ENCODE results near the gene APBA1. TPM values are rescaled to one million over a fixed set of nuclear protein-coding genes. Genes with fewer than 3 reads are reported as not detected.

Gene APBA1
- total RNA-seq, 2 experiments from 2014 or later = 0.47 to 1.4 TPM

GRCh38 chr9:69683927-69684326 is 11.8 kb upstream of the APBA1 start:
- no peaks in the 10 kb centered on the region for H3K27me3 ChIP-seq (ENCODE audit: control insufficient read depth in 1 of 2, insufficient read depth in 2 of 2, low read length in 2 of 2)
- POLR2A ChIA-PET = no interaction called here
- H3K36me3 Mint-ChIP-seq (ENCODE audit: low read depth) = no peaks in the 10 kb centered on the region
- no peaks in the 10 kb centered on the region for H3K4me1 Mint-ChIP-seq (ENCODE audit: low read depth)
- no peak overlapping the region for H3K27ac Mint-ChIP-seq
- no peak for ATAC-seq (ENCODE audit: poor library complexity)
- TF ChIP-seq CTCF (IDR thresholded peaks at IDR 0.05) = no peak
- H3K4me3 Mint-ChIP-seq = no peak overlapping the region
- peaks cover 21% of the 10 kb centered on the region for H3K27me3 Mint-ChIP-seq
- no peaks in the 10 kb centered on the region for H3K36me3 ChIP-seq (ENCODE audit: insufficient read depth, low read length)
- no peak overlapping the region for H3K27ac ChIP-seq (ENCODE audit: low read depth in 1 of 2, low read length in 2 of 2)
- no peak for DNase-seq
- no peaks in the 10 kb centered on the region for H3K9me3 ChIP-seq (ENCODE audit: control insufficient read depth in 1 of 2, insufficient read depth in 1 of 2, low read length in 2 of 2)
- H3K9me3 Mint-ChIP-seq = no peaks in the 10 kb centered on the region
- intact Hi-C loops (cut with DNase I, micrococcal nuclease) = no loop called here
- CTCF ChIA-PET = no interaction called here
- no peaks in the 10 kb centered on the region for H3K4me1 ChIP-seq (ENCODE audit: insufficient read depth, low read length)
- H3K4me3 ChIP-seq (ENCODE audit: low read length) = no peak overlapping the region

DNA sequence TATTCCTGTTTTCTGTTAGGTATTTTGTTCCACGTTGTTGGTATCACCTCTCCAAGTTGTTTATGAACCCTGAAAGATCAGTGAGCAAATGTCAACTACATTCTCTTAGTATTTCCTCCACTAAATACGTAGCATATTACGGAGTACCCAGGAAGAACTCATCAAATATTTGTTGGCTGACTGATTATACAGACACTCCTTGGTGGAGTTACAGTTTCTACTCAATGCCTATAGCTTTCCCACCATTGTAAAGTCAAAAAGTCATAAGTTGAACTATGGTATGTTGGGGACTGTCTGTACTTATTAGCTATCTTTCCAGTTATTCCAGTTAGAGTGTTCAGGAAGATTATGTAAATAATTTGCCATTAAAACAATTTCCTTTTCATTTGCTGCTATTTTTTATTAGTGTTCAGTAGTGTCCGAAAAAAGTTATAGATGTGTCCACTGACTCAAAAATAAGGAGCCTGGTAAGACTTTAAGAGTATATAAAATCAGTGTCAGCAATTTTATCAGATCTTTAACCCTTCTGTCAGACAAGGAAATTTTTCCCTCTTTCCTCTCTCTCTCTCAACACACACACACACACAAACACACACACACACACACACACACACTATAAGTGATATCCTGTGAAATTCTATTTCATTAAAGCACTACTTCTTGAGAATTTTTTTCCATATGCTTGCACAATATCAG is 6.8 kb upstream of the APBA1 start:
- Mint-ChIP-seq H3K27ac (no peak overlapping the region), H3K4me3 (no peak overlapping the region), H3K9me3 (no peaks in the 10 kb centered on the region), H3K27me3 (peaks cover 25% of the 10 kb centered on the region), H3K36me3 (ENCODE audit: low read depth) (no peaks in the 10 kb centered on the region), H3K4me1 (ENCODE audit: low read depth) (peaks cover 6% of the 10 kb centered on the region)
- ChIA-PET POLR2A (no interaction called here), CTCF (no interaction called here)
- DNase-seq = no peak
- H3K4me3 ChIP-seq (ENCODE audit: low read length) = no peak overlapping the region
- intact Hi-C loops (cut with DNase I, micrococcal nuclease) = loop anchor here in 1 of 2 experiments (10.0 kb wide), 2 partner anchors 166 to 576 kb away; partner anchors contain the start of gene SMC5
- H3K27ac ChIP-seq (ENCODE audit: low read depth in 1 of 2, low read length in 2 of 2) = no peak overlapping the region
- no peaks in the 10 kb centered on the region for H3K9me3 ChIP-seq (ENCODE audit: control insufficient read depth in 1 of 2, insufficient read depth in 1 of 2, low read length in 2 of 2)
- ATAC-seq (ENCODE audit: poor library complexity) = no peak
- H3K27me3 ChIP-seq (ENCODE audit: control insufficient read depth in 1 of 2, insufficient read depth in 2 of 2, low read length in 2 of 2) = no peaks in the 10 kb centered on the region
- H3K4me1 ChIP-seq (ENCODE audit: insufficient read depth, low read length) = no peaks in the 10 kb centered on the region
- H3K36me3 ChIP-seq (ENCODE audit: insufficient read depth, low read length) = no peaks in the 10 kb centered on the region
- no peak for TF ChIP-seq CTCF (IDR thresholded peaks at IDR 0.05)

- Mint-ChIP-seq H3K27me3 (peaks cover 27% of the 10 kb centered on the region), H3K27ac (no peak overlapping the region), H3K4me1 (ENCODE audit: low read depth) (peaks cover 11% of the 10 kb centered on the region), H3K4me3 (no peak overlapping the region), H3K9me3 (no peaks in the 10 kb centered on the region), H3K36me3 (ENCODE audit: low read depth) (no peaks in the 10 kb centered on the region)
- Histone ChIP-seq H3K36me3 (ENCODE audit: insufficient read depth, low read length) (no peaks in the 10 kb centered on the region), H3K27ac (ENCODE audit: low read depth in 1 of 2, low read length in 2 of 2) (no peak overlapping the region), H3K4me1 (ENCODE audit: insufficient read depth, low read length) (peaks cover 5% of the 10 kb centered on the region), H3K4me3 (ENCODE audit: low read length) (no peak overlapping the region), H3K9me3 (ENCODE audit: control insufficient read depth in 1 of 2, insufficient read depth in 1 of 2, low read length in 2 of 2) (no peaks in the 10 kb centered on the region), H3K27me3 (ENCODE audit: control insufficient read depth in 1 of 2, insufficient read depth in 2 of 2, low read length in 2 of 2) (peaks cover 0 to under 1% of the 10 kb centered on the region in 2 experiments)
- ATAC-seq (ENCODE audit: poor library complexity) = no peak
- intact Hi-C loops (cut with DNase I, micrococcal nuclease) = loop anchor here in 1 of 2 experiments (2.0 to 10.0 kb wide), 3 partner anchors 15 to 577 kb away; partner anchors contain the start of gene SMC5
- TF ChIP-seq CTCF (IDR thresholded peaks at IDR 0.05) = no peak
- DNase-seq = no peak
- POLR2A ChIA-PET = no interaction called here
- CTCF ChIA-PET = no interaction called here
Observed at GRCh38 chr9:69677931-69678330, 5.8 kb upstream of the APBA1 start.

Measured in CD4-positive, alpha-beta T cell (primary cell).